ENCODE results near the gene AKR1A1. TPM values are rescaled to one million over a fixed set of nuclear protein-coding genes. Genes with fewer than 3 reads are reported as not detected.
A peak's percentile ranks its signal among the peaks of the same experiment; 100 is the strongest.

The AKR1A1 gene
- total and polyA plus RNA-seq, 12 donors: 38.0 to 91.8 (median 46.6) TPM

DNA sequence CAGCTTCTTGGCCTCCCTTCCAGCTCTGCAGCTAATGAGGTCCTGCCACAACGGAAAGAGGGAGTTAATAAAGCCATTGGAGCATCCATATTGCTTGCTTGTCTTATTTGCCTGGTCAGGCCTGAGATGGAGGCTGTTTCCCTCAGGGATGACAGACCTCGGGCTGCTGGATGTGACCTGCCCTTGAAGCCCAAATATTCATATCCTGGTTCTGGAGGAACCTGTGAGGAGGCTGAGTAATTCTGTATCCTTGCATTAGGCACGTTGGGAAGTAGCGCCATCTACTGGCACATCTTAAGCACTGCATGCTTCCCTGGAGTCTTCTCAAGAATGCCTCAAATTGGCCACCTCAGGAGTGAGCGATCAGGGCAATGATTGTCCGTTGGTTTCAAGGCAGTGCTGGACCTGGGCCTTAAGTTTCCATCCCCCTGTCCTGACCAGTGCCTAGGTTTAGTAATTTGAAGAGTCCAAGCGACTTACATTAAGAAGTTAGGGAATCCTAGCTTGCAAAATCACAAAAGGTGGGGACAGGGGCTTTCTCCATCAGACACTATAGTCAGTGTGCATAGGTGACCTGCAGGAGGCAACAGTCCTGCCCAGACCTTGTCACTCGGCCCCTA, 19.4 kb downstream of the AKR1A1 start:
- Histone ChIP-seq H3K9me3 (no peaks in the 10 kb centered on the region), H3K4me1 (peaks cover 0 to 17% (median 12%) of the 10 kb centered on the region in 9 donors), H3K27ac (no peak overlapping the region), H3K27me3 (no peaks in the 10 kb centered on the region), H3K36me3 (peaks cover 0 to 62% (median 0%) of the 10 kb centered on the region in 9 donors), H3K4me3 (no peak overlapping the region)
- TF ChIP-seq, protein P1, sequence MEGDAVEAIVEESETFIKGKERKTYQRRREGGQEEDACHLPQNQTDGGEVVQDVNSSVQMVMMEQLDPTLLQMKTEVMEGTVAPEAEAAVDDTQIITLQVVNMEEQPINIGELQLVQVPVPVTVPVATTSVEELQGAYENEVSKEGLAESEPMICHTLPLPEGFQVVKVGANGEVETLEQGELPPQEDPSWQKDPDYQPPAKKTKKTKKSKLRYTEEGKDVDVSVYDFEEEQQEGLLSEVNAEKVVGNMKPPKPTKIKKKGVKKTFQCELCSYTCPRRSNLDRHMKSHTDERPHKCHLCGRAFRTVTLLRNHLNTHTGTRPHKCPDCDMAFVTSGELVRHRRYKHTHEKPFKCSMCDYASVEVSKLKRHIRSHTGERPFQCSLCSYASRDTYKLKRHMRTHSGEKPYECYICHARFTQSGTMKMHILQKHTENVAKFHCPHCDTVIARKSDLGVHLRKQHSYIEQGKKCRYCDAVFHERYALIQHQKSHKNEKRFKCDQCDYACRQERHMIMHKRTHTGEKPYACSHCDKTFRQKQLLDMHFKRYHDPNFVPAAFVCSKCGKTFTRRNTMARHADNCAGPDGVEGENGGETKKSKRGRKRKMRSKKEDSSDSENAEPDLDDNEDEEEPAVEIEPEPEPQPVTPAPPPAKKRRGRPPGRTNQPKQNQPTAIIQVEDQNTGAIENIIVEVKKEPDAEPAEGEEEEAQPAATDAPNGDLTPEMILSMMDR (IDR thresholded peaks at IDR 0.05): peak; percentile 88 to 99 (median 98)
- DNase-seq: peak; percentile 34 to 72
- 13 to 15% methylated on average over 8 of the region's 8 CpGs for WGBS, 2 donors
- peak; percentile 74 to 88 (median 82) for ATAC-seq
- intact Hi-C loops (cut with DNase I): loop anchor here (1.0 to 10.0 kb wide), 11 partner anchors 53 to 558 kb away; partner anchors contain the start of genes HECTD3 (in 4 of the 10) and UROD (in 4 of the 10)

GRCh38 chr1:45570631-45571030, 20.0 kb downstream of the AKR1A1 start:
- no peaks in the 10 kb centered on the region for H3K27me3 ChIP-seq
- H3K36me3 ChIP-seq: peaks cover 0 to 59% (median 0%) of the 10 kb centered on the region in 9 donors
- TF ChIP-seq, protein P1 (IDR thresholded peaks at IDR 0.05): no peak
- no peaks in the 10 kb centered on the region for H3K9me3 ChIP-seq
- H3K27ac ChIP-seq: no peak overlapping the region
- peaks cover 0 to 17% (median 12%) of the 10 kb centered on the region in 9 donors for H3K4me1 ChIP-seq
- DNase-seq (no peak), ATAC-seq (no peak)
- WGBS, 2 donors: 91 to 95% methylated on average over 4 of the region's 4 CpGs
- intact Hi-C loops (cut with DNase I): loop anchor here in 9 of 10 donors (1.0 to 10.0 kb wide), 9 partner anchors 58 to 558 kb away; partner anchors contain the start of genes HECTD3 (in 2 of the 9) and UROD (in 2 of the 9)
- no peak overlapping the region for H3K4me3 ChIP-seq

DNA sequence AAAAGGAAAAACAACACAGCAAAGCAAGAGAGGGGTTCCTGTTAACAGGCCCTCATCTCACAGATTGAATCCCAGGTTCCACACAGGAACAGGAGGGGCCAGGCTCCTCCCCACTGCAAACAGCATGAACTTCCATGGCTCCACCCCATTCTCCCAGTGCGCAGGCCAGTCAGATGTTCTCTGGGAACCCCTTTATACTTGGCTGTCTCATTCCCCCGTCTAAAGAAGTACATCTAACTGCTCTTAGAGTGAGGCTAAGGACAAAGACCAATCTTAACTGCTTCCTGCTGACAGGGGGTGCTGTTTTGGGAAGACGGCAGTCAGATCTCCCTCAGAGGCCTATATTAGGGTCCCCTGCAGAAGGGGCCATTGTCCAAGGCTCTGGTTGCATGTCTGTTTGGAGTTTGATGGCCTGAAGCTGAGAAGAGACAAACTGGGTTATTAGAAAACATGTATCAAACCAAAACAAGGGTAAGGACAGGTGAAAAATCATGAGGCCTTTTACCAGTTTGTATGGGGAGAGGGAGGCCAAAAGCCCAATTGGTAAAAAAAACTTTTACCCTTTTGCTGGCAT, 22.7 kb downstream of the AKR1A1 start:
- WGBS, 2 donors: 70 to 72% methylated on average over 3 of the region's 3 CpGs
- intact Hi-C loops (cut with DNase I): loop anchor here in 6 of 10 donors (5.0 to 10.0 kb wide), 6 partner anchors 61 to 561 kb away; partner anchors contain the start of genes HECTD3 (in 2 of the 6) and UROD (in 2 of the 6)

DNA sequence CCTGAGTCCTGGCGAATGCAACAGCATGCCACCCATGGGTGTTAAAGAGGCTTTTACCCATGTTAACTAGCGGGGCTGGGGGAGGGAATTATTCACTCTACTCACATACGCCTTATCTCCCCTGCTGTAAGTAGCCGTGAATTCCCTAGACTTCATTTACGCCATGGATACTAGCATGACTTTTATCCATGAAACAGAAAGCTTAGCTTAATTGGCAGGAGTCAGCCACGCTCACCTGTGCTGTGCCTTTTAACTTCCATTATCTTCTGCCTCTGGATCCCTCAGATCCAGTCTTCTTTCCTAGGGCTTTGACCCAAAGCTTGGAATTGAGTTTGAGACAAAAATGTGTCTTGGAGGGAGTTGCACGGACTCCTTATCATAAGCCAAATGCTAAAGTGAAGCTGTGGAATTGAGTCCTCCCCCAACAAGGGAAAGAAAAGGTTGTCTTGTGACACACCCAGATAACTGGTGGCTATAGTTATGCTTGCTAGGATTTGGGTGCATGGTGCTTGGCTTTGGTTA, 23.5 kb downstream of the AKR1A1 start:
- no peak overlapping the region for H3K4me3 ChIP-seq
- DNase-seq: no peak
- WGBS, 2 donors: 86 to 88% methylated on average over 7 of the region's 7 CpGs
- intact Hi-C loops (cut with DNase I): loop anchor here in 6 of 10 donors (5.0 to 10.0 kb wide), 6 partner anchors 62 to 562 kb away; partner anchors contain the start of genes HECTD3 (in 2 of the 6) and UROD (in 2 of the 6)
- no peaks in the 10 kb centered on the region for H3K27me3 ChIP-seq
- peaks cover 0 to 6% (median 0%) of the 10 kb centered on the region in 9 donors for H3K4me1 ChIP-seq
- peaks cover 0 to 24% (median 0%) of the 10 kb centered on the region in 9 donors for H3K36me3 ChIP-seq
- TF ChIP-seq, protein P1 (IDR thresholded peaks at IDR 0.05): no peak
- H3K27ac ChIP-seq: no peak overlapping the region
- no peaks in the 10 kb centered on the region for H3K9me3 ChIP-seq
- no peak for ATAC-seq

More for the DNA sequence above, 22.7 kb downstream of the AKR1A1 start:
- Histone ChIP-seq H3K36me3 (peaks cover 0 to 32% (median 0%) of the 10 kb centered on the region in 9 donors), H3K9me3 (no peaks in the 10 kb centered on the region), H3K4me1 (peaks cover 0 to 6% (median 0%) of the 10 kb centered on the region in 9 donors), H3K27ac (no peak overlapping the region), H3K4me3 (no peak overlapping the region), H3K27me3 (no peaks in the 10 kb centered on the region)
- DNase-seq: no peak
- ATAC-seq: no peak
- TF ChIP-seq, protein P1 (IDR thresholded peaks at IDR 0.05): no peak

Measured in heart right ventricle (tissue), 16 donors.